Measurements from ENCODE around the gene PNMA8A.

DNA sequence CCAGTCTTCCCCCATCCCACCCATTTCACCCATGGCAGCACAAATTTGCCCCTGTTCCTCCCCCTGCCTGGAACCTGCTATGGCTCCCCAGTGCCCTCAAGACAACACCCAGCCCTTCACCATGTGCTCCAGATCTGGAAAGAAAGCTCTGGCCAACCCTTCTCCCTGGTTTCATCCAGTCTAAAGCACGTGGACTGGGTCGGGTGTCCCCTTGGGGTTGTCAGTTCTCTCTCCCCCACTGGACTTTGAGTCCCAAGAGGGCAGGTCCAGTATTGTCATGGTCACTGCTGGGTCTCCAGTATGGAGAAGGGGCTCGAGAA lies 43.9 kb upstream of the PNMA8A start:
- TF ChIP-seq, protein P1, sequence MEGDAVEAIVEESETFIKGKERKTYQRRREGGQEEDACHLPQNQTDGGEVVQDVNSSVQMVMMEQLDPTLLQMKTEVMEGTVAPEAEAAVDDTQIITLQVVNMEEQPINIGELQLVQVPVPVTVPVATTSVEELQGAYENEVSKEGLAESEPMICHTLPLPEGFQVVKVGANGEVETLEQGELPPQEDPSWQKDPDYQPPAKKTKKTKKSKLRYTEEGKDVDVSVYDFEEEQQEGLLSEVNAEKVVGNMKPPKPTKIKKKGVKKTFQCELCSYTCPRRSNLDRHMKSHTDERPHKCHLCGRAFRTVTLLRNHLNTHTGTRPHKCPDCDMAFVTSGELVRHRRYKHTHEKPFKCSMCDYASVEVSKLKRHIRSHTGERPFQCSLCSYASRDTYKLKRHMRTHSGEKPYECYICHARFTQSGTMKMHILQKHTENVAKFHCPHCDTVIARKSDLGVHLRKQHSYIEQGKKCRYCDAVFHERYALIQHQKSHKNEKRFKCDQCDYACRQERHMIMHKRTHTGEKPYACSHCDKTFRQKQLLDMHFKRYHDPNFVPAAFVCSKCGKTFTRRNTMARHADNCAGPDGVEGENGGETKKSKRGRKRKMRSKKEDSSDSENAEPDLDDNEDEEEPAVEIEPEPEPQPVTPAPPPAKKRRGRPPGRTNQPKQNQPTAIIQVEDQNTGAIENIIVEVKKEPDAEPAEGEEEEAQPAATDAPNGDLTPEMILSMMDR (IDR thresholded peaks at IDR 0.05; ENCODE audit: poor library complexity, severe bottlenecking), result no peak
- TF ChIP-seq MXI1 (conservative IDR thresholded peaks at IDR 0.05; ENCODE audit: poor library complexity, severe bottlenecking) (no peak), EZH2 (IDR thresholded peaks at IDR 0.05; ENCODE audit: borderline replicate concordance, insufficient read depth, low read length, poor library complexity, severe bottlenecking) (no peak), RAD21 (conservative IDR thresholded peaks at IDR 0.05) (no peak)

Data from neural cell (in vitro differentiated cells).